ENCODE results near the gene ZMYND15.
A peak's percentile ranks its signal among the peaks of the same experiment; 100 is the strongest.

The ZMYND15 gene

GRCh38 chr17:4769628-4770027 lies 30.0 kb downstream of the ZMYND15 start:
- H3K4me2 ChIP-seq (ENCODE audit: low read length): no peak overlapping the region
- WGBS (ENCODE audit: extremely low coverage, insufficient coverage, low lambda C conversion rate): no CpG with 5 or more reads among the region's 2 CpGs
- H2BK5ac ChIP-seq (ENCODE audit: low read length): no peak overlapping the region
- no peak overlapping the region for H3K56ac ChIP-seq (ENCODE audit: low read length)
- DNase-seq: no peak
- no peak overlapping the region for H3K27ac ChIP-seq (ENCODE audit: low read depth, low read length)
- H3K27me3 ChIP-seq (ENCODE audit: insufficient read depth, low read length, poor library complexity): no peaks in the 10 kb centered on the region
- H3K18ac ChIP-seq (ENCODE audit: low read length): no peak overlapping the region
- H3K9ac ChIP-seq (ENCODE audit: low read length): no peak overlapping the region
- H3K79me2 ChIP-seq (ENCODE audit: control insufficient read depth, insufficient read depth, low read length): no peaks in the 10 kb centered on the region
- no peak overlapping the region for H4K8ac ChIP-seq (ENCODE audit: low read depth, low read length)
- H3K4me1 ChIP-seq (ENCODE audit: control insufficient read depth, low read depth, low read length): no peaks in the 10 kb centered on the region
- no peak overlapping the region for H3K4me3 ChIP-seq (ENCODE audit: low read length)
- no peak overlapping the region for H2BK120ac ChIP-seq (ENCODE audit: low read depth, low read length)
- no peak overlapping the region for H2AK5ac ChIP-seq (ENCODE audit: low read length)
- no peak overlapping the region for H3K23ac ChIP-seq (ENCODE audit: low read length)
- no peak overlapping the region for H3K4ac ChIP-seq (ENCODE audit: low read depth, low read length)
- no peak overlapping the region for H2BK15ac ChIP-seq (replicated peaks; ENCODE audit: low read depth)
- no peak overlapping the region for H4K5ac ChIP-seq (ENCODE audit: low read length)
- H3K79me1 ChIP-seq (ENCODE audit: low read length): no peaks in the 10 kb centered on the region
- no peaks in the 10 kb centered on the region for H3K36me3 ChIP-seq (ENCODE audit: control insufficient read depth, insufficient read depth, low read length)

- H3K36me3 ChIP-seq (ENCODE audit: control insufficient read depth, insufficient read depth, low read length): no peaks in the 10 kb centered on the region
- no peak within 1 kb of the TSS for H2BK120ac ChIP-seq (ENCODE audit: low read depth, low read length)
- no peak within 1 kb of the TSS for H2AK5ac ChIP-seq (ENCODE audit: low read length)
- no peak within 1 kb of the TSS for H2BK5ac ChIP-seq (ENCODE audit: low read length)
- H3K27ac ChIP-seq (ENCODE audit: low read depth, low read length): no peak within 1 kb of the TSS
- no CpG with 5 or more reads among the region's 13 CpGs for WGBS (ENCODE audit: extremely low coverage, insufficient coverage, low lambda C conversion rate)
- H3K4me1 ChIP-seq (ENCODE audit: control insufficient read depth, low read depth, low read length): no peaks in the 10 kb centered on the region
- no peaks in the 10 kb centered on the region for H3K79me1 ChIP-seq (ENCODE audit: low read length)
- no peaks in the 10 kb centered on the region for H3K27me3 ChIP-seq (ENCODE audit: insufficient read depth, low read length, poor library complexity)
- no peak within 1 kb of the TSS for H3K9ac ChIP-seq (ENCODE audit: low read length)
- H3K4me3 ChIP-seq (ENCODE audit: low read length): no peak within 1 kb of the TSS
- no peaks in the 10 kb centered on the region for H3K79me2 ChIP-seq (ENCODE audit: control insufficient read depth, insufficient read depth, low read length)
- H2BK15ac ChIP-seq (replicated peaks; ENCODE audit: low read depth): no peak within 1 kb of the TSS
- H3K23ac ChIP-seq (ENCODE audit: low read length): no peak within 1 kb of the TSS
- no peak within 1 kb of the TSS for H4K5ac ChIP-seq (ENCODE audit: low read length)
- no peak within 1 kb of the TSS for H4K8ac ChIP-seq (ENCODE audit: low read depth, low read length)
- no peak within 1 kb of the TSS for H3K56ac ChIP-seq (ENCODE audit: low read length)
- H3K18ac ChIP-seq (ENCODE audit: low read length): no peak within 1 kb of the TSS
- H3K4ac ChIP-seq (ENCODE audit: low read depth, low read length): no peak within 1 kb of the TSS
- no peak for DNase-seq
- no peak within 1 kb of the TSS for H3K4me2 ChIP-seq (ENCODE audit: low read length)
Measured at GRCh38 chr17:4771519-4772234, 32.0 kb downstream of the ZMYND15 start, which contains the start of gene TM4SF5. Gene TM4SF5, plus strand, starts transcription at chr17:4771886. Its CDS starts 37 bp downstream, at chr17:4771923.

GRCh38 chr17:4772235-4772613 lies 32.6 kb downstream of the ZMYND15 start:
- H3K79me1 ChIP-seq (ENCODE audit: low read length): no peaks in the 10 kb centered on the region
- H2AK5ac ChIP-seq (ENCODE audit: low read length): no peak overlapping the region
- no peak overlapping the region for H3K56ac ChIP-seq (ENCODE audit: low read length)
- H3K27me3 ChIP-seq (ENCODE audit: insufficient read depth, low read length, poor library complexity): no peaks in the 10 kb centered on the region
- no peak overlapping the region for H3K18ac ChIP-seq (ENCODE audit: low read length)
- H3K4me1 ChIP-seq (ENCODE audit: control insufficient read depth, low read depth, low read length): no peaks in the 10 kb centered on the region
- H3K36me3 ChIP-seq (ENCODE audit: control insufficient read depth, insufficient read depth, low read length): no peaks in the 10 kb centered on the region
- no peak for DNase-seq
- no peak overlapping the region for H2BK120ac ChIP-seq (ENCODE audit: low read depth, low read length)
- no peak overlapping the region for H3K9ac ChIP-seq (ENCODE audit: low read length)
- H3K23ac ChIP-seq (ENCODE audit: low read length): no peak overlapping the region
- H2BK15ac ChIP-seq (replicated peaks; ENCODE audit: low read depth): no peak overlapping the region
- no peaks in the 10 kb centered on the region for H3K79me2 ChIP-seq (ENCODE audit: control insufficient read depth, insufficient read depth, low read length)
- H3K4me3 ChIP-seq (ENCODE audit: low read length): no peak overlapping the region
- no peak overlapping the region for H3K4me2 ChIP-seq (ENCODE audit: low read length)
- H3K4ac ChIP-seq (ENCODE audit: low read depth, low read length): no peak overlapping the region
- H4K8ac ChIP-seq (ENCODE audit: low read depth, low read length): no peak overlapping the region
- no peak overlapping the region for H2BK5ac ChIP-seq (ENCODE audit: low read length)
- no peak overlapping the region for H3K27ac ChIP-seq (ENCODE audit: low read depth, low read length)
- H4K5ac ChIP-seq (ENCODE audit: low read length): no peak overlapping the region
- WGBS (ENCODE audit: extremely low coverage, insufficient coverage, low lambda C conversion rate): no CpG with 5 or more reads among the region's 10 CpGs

DNA sequence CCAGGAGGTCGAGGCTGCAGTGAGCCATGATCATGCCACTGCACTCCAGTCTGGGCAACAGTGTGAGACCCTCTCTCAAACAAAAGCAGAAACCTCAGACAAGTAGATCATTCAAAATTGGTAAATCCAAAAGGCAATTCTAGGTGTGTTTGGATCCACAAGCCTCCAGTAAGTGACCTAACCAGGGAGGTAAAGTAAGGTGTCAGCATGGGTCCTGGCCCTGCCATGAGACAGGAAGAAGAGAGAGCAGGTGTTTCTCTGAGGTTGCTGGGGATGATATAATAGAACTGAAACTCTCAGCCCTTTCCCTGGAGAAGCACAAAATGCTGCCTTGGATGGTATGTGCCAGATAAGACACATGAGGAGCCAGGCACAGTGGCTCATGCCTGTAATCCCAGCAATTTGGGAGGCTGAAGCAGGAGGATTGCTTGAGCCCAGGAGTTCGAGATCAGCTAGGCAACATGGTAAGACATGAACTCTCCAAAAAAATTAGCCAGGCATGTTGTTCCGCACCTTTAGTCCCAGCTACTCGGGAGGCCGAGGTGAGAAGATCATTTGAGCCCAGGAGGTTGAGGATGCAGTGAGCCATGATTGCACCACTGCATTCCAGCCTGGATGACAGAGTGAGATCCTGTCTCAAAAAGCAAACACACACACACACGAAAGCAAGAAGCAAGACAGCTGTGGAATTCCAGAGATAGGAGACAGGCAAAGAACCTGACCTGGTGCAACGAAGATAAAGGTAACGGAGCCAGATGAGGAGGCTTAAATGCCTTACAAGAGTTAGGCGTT lies 38.5 kb downstream of the ZMYND15 start:
- H3K79me1 ChIP-seq (ENCODE audit: low read length): no peaks in the 10 kb centered on the region
- H3K4ac ChIP-seq (ENCODE audit: low read depth, low read length): no peak overlapping the region
- H3K18ac ChIP-seq (ENCODE audit: low read length): no peak overlapping the region
- no peaks in the 10 kb centered on the region for H3K36me3 ChIP-seq (ENCODE audit: control insufficient read depth, insufficient read depth, low read length)
- no peak overlapping the region for H2BK5ac ChIP-seq (ENCODE audit: low read length)
- H3K27me3 ChIP-seq (ENCODE audit: insufficient read depth, low read length, poor library complexity): no peaks in the 10 kb centered on the region
- WGBS (ENCODE audit: extremely low coverage, insufficient coverage, low lambda C conversion rate): no CpG with 5 or more reads among the region's 9 CpGs
- no peak overlapping the region for H4K5ac ChIP-seq (ENCODE audit: low read length)
- H3K23ac ChIP-seq (ENCODE audit: low read length): no peak overlapping the region
- no peak overlapping the region for H2BK15ac ChIP-seq (replicated peaks; ENCODE audit: low read depth)
- H3K4me2 ChIP-seq (ENCODE audit: low read length): no peak overlapping the region
- H3K9ac ChIP-seq (ENCODE audit: low read length): no peak overlapping the region
- H2AK5ac ChIP-seq (ENCODE audit: low read length): no peak overlapping the region
- no peak overlapping the region for H3K27ac ChIP-seq (ENCODE audit: low read depth, low read length)
- H3K79me2 ChIP-seq (ENCODE audit: control insufficient read depth, insufficient read depth, low read length): no peaks in the 10 kb centered on the region
- no peaks in the 10 kb centered on the region for H3K4me1 ChIP-seq (ENCODE audit: control insufficient read depth, low read depth, low read length)
- peak; percentile 32 for DNase-seq
- no peak overlapping the region for H3K4me3 ChIP-seq (ENCODE audit: low read length)
- H4K8ac ChIP-seq (ENCODE audit: low read depth, low read length): no peak overlapping the region
- H2BK120ac ChIP-seq (ENCODE audit: low read depth, low read length): no peak overlapping the region
- no peak overlapping the region for H3K56ac ChIP-seq (ENCODE audit: low read length)

GRCh38 chr17:4780325-4780955 lies 40.8 kb downstream of the ZMYND15 start:
- Histone ChIP-seq H3K56ac (ENCODE audit: low read length) (no peak overlapping the region), H3K4me1 (ENCODE audit: control insufficient read depth, low read depth, low read length) (no peaks in the 10 kb centered on the region), H3K79me2 (ENCODE audit: control insufficient read depth, insufficient read depth, low read length) (no peaks in the 10 kb centered on the region), H3K9ac (ENCODE audit: low read length) (no peak overlapping the region), H4K8ac (ENCODE audit: low read depth, low read length) (no peak overlapping the region), H3K27ac (ENCODE audit: low read depth, low read length) (no peak overlapping the region), H3K36me3 (ENCODE audit: control insufficient read depth, insufficient read depth, low read length) (no peaks in the 10 kb centered on the region), H3K4ac (ENCODE audit: low read depth, low read length) (no peak overlapping the region), H4K5ac (ENCODE audit: low read length) (no peak overlapping the region), H2BK5ac (ENCODE audit: low read length) (no peak overlapping the region), H3K18ac (ENCODE audit: low read length) (no peak overlapping the region), H3K27me3 (ENCODE audit: insufficient read depth, low read length, poor library complexity) (no peaks in the 10 kb centered on the region), H2AK5ac (ENCODE audit: low read length) (no peak overlapping the region), H3K79me1 (ENCODE audit: low read length) (no peaks in the 10 kb centered on the region), H2BK120ac (ENCODE audit: low read depth, low read length) (no peak overlapping the region), H2BK15ac (replicated peaks; ENCODE audit: low read depth) (no peak overlapping the region), H3K23ac (ENCODE audit: low read length) (no peak overlapping the region), H3K4me3 (ENCODE audit: low read length) (no peak overlapping the region), H3K4me2 (ENCODE audit: low read length) (no peak overlapping the region)
- DNase-seq: no peak
- no CpG with 5 or more reads among the region's 11 CpGs for WGBS (ENCODE audit: extremely low coverage, insufficient coverage, low lambda C conversion rate)

Measured in mesendoderm (in vitro differentiated cells).